Thyroid gland (tissue), 4 donors: ENCODE data around the gene PAK1. TPM values are rescaled to one million over a fixed set of nuclear protein-coding genes. Genes with fewer than 3 reads are reported as not detected.
A peak's percentile ranks its signal among the peaks of the same experiment; 100 is the strongest.

Source experiments
- DNase-seq, 2 donors: peaks; one replicate each; pipeline ENCODE4 v3.0.0-alpha.2; 2019
- H3K27ac ChIP-seq, 3 donors: fragments of 200-600 bp; sonication (generic); 1 replicate in 2 of 3; 2 replicates in 1 of 3; pipeline ENCODE4 v1.5.1; 2016 to 2019; ENCODE audit warnings: mild to moderate bottlenecking in 1 of 3, moderate library complexity in 1 of 3
- H3K27me3 ChIP-seq: fragments of 200-600 bp; sonication (generic); one replicate; pipeline ENCODE4 v1.5.1; 2019
- H3K36me3 ChIP-seq, 2 donors: fragments of 200-600 bp; sonication (generic); one replicate each; pipeline ENCODE4 v1.5.1; 2016 to 2019
- H3K4me1 ChIP-seq, 2 donors: fragments of 200-600 bp; sonication (generic); one replicate each; pipeline ENCODE4 v1.5.1; 2017 to 2019
- H3K4me3 ChIP-seq, 3 donors: fragments of 200-600 bp; sonication (generic); replicated peaks in 1 of 3; 1 replicate in 2 of 3; 2 replicates in 1 of 3; pipeline ENCODE4 v1.5.1; 2016; ENCODE audit warnings: mild to moderate bottlenecking in 1 of 3
- H3K9me3 ChIP-seq: fragments of 200-600 bp; sonication (generic); one replicate; pipeline ENCODE4 v1.5.1; 2017
- POLR2A ChIP-seq, 2 donors: fragments of 450-650 bp; IDR thresholded peaks; one replicate each; pipeline ENCODE4 v1.6.1; 2017; ENCODE audit warnings: antibody characterized with exemption in 2 of 2, mild to moderate bottlenecking in 2 of 2, moderate library complexity in 1 of 2
- WGBS, 2 donors: methylation state at CpG; one replicate each; pipeline ENCODE4 v1.1.5; 2017; 5-methylcytosine and 5-hydroxymethylcytosine counted together
- intact Hi-C: fragments of 100-400 bp; cut with DNase I; formaldehyde crosslinking; loops from one replicate; pipeline ENCODE4 v1.15.1; 2023
- total RNA-seq, 4 donors: library from RNA; depleted of rRNA; stranded (reverse); fragments of >200 nt; gene quantifications; one replicate each; pipeline ENCODE4 v1.2.3, GENCODE V29; 2016
- TF ChIP-seq, protein P1 (sequence below), 6 experiments: fragments of 200-600 bp in 3 of 6; fragments of 450-650 bp in 3 of 6; sonication (generic) in 3 of 6; IDR thresholded peaks; one replicate each; pipeline ENCODE4 v1.5.1; 2016 to 2019; ENCODE audit warnings: antibody characterized with exemption in 6 of 6, mild to moderate bottlenecking in 2 of 6, inconsistent platforms in 1 of 6, moderate library complexity in 1 of 6

The PAK1 gene
- total RNA-seq, result 100 to 1,000 TPM in 1 of 4 donors, 10 to 100 TPM in 3; 47.0 to 110 (median 84.0) TPM

DNA sequence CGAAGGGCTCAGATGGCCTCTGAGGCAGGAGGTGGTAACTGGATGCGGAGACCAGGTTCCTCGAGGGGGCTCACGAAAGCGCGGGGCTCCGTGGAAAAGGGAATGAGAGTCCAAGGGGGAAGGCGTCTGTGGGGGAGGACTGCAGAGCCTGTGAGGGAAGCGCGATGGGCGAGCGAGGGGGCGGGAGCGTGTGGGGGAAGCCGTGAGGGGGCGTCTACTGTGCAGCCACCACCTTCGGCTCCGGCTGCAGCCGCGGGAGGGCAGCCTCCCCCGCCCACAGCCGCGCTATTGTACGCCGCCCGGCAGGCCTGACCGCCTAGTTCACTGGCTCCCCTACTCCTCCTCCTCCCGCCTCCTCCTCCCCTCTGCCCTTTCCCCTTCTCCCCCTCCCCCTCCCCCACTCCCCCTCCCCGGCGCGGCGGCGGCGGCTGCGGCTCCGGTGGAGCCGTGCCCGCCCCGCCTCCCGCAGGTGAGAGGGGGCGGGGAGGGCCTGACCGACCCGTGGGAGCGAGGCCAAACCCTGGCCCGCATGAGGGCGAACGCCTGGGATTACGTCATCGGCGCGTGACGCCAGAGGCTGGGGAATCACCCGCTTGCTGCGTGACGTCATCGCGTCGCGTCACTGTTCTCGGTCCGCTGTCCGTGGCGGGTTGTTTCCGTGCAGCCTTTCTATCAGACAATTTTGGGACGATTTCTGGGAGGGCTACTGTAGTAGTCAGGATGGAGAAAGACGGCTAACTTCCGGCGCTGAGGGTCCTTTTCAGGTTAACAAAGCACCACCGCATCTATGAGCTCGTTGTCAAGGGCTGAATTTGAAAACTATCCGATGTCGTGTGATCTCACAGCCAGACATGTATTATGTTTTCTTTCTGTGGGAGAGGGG, at the start of gene PAK1:
TSS of gene PAK1 (minus strand) at position 294 of the 883 bp plus-strand sequence. CDS start 81,574 bp downstream, outside the sequence.
- no peaks in the 10 kb centered on the region for H3K9me3 ChIP-seq
- peak in 1 of 2 donors; percentile 62 for TF ChIP-seq POLR2A (IDR thresholded peaks at IDR 0.05)
- TF ChIP-seq, protein P1, sequence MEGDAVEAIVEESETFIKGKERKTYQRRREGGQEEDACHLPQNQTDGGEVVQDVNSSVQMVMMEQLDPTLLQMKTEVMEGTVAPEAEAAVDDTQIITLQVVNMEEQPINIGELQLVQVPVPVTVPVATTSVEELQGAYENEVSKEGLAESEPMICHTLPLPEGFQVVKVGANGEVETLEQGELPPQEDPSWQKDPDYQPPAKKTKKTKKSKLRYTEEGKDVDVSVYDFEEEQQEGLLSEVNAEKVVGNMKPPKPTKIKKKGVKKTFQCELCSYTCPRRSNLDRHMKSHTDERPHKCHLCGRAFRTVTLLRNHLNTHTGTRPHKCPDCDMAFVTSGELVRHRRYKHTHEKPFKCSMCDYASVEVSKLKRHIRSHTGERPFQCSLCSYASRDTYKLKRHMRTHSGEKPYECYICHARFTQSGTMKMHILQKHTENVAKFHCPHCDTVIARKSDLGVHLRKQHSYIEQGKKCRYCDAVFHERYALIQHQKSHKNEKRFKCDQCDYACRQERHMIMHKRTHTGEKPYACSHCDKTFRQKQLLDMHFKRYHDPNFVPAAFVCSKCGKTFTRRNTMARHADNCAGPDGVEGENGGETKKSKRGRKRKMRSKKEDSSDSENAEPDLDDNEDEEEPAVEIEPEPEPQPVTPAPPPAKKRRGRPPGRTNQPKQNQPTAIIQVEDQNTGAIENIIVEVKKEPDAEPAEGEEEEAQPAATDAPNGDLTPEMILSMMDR (IDR thresholded peaks at IDR 0.05), result peak in 3 of 6 experiments; percentile 19 to 36 (median 31)
- no peaks in the 10 kb centered on the region for H3K27me3 ChIP-seq
- intact Hi-C loops, result no loop called here
- peak; percentile 95 for DNase-seq
- peaks cover 21 to 30% of the 10 kb centered on the region in 2 donors for H3K4me1 ChIP-seq
- peak within 1 kb of the TSS; percentile 89 to 93 (median 92) for H3K27ac ChIP-seq
- peak within 1 kb of the TSS; percentile 78 to 81 (median 79) for H3K4me3 ChIP-seq
- WGBS, 2 donors, result 1 to 2% methylated on average over 31 to 42 of the region's 72 CpGs
- H3K36me3 ChIP-seq, result no peaks in the 10 kb centered on the region

DNA sequence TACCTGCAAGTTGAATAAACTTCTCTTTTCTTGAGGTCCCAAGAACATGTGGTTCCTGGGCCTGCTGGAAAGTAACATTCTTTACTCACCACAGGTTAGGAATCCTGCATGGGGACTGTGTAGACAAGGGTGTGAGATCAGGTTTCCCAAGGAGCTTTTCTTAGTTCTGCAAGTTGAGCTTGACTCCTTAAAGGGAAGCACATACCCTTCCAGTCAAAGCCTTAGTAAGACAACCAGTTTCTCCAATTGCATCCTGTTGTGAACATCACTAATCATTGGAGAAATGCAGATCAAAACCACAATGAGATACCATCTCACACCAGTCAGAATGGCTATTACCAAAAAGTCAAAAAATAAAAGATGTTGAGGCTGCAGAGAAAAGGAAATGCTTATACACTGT, 48.3 kb upstream of the PAK1 start:
- TF ChIP-seq, protein P1 (IDR thresholded peaks at IDR 0.05), result no peak
- TF ChIP-seq POLR2A (IDR thresholded peaks at IDR 0.05), result no peak
- no peaks in the 10 kb centered on the region for H3K4me1 ChIP-seq
- no peaks in the 10 kb centered on the region for H3K36me3 ChIP-seq

DNA sequence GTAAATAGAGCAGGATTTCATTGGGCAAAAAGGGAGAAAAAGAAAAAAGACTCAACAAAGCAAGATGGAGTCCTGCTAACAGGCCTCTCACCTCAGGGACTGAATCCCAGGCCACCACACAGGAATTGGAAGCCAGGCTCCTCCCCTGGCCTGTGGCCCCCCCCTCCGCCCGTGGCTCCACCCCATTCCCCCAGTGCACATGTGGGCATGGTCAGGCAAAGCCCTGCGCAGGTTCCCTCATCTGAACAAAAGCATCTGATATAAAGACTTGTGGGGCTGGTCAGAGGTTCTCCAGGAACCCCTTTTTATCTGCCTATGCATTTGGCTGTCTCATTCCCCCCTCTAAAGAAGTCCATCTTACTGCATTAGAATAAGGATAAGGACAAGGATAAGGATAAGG, 46.0 kb upstream of the PAK1 start:
- no peaks in the 10 kb centered on the region for H3K9me3 ChIP-seq
- no peak overlapping the region for H3K27ac ChIP-seq
- no peaks in the 10 kb centered on the region for H3K36me3 ChIP-seq
- no peak overlapping the region for H3K4me3 ChIP-seq
- no peaks in the 10 kb centered on the region for H3K4me1 ChIP-seq
- no peak for DNase-seq
- TF ChIP-seq, protein P1 (IDR thresholded peaks at IDR 0.05), result no peak
- no peak for TF ChIP-seq POLR2A (IDR thresholded peaks at IDR 0.05)
- 62 to 92% methylated on average over 3 of the region's 3 CpGs for WGBS, 2 donors
- H3K27me3 ChIP-seq, result no peaks in the 10 kb centered on the region
- intact Hi-C loops, result no loop called here

More for the DNA sequence above, 48.3 kb upstream of the PAK1 start:
- H3K27me3 ChIP-seq, result no peaks in the 10 kb centered on the region
- no peak overlapping the region for H3K4me3 ChIP-seq
- H3K27ac ChIP-seq, result no peak overlapping the region
- H3K9me3 ChIP-seq, result no peaks in the 10 kb centered on the region
- no peak for DNase-seq
- intact Hi-C loops, result no loop called here

DNA sequence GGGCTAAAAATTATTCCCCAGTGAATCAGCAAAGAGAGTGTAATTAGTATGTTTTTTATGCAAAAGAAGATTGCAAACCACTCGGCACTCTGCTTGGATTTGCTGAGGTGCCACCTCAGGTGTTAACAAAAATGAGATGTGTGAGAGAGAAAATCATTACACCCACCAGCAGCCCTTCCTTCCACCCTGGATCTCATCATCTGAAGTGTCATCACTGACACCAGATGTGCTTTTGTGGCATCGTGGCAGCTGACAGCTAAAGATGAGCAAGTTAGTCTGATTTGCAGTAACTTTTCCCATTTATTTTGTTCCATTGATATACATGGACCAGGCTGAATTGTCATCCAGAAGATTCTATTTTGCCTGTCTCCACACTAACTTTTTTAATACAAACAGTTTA, 44.6 kb upstream of the PAK1 start:
- intact Hi-C loops, result no loop called here

More for the DNA sequence above, 44.6 kb upstream of the PAK1 start:
- TF ChIP-seq, protein P1 (IDR thresholded peaks at IDR 0.05), result no peak
- H3K36me3 ChIP-seq, result no peaks in the 10 kb centered on the region
- H3K4me1 ChIP-seq, result no peaks in the 10 kb centered on the region
- 80 to 89% methylated on average over 2 of the region's 2 CpGs for WGBS, 2 donors
- no peaks in the 10 kb centered on the region for H3K9me3 ChIP-seq
- no peak overlapping the region for H3K4me3 ChIP-seq
- no peaks in the 10 kb centered on the region for H3K27me3 ChIP-seq
- no peak for DNase-seq
- no peak overlapping the region for H3K27ac ChIP-seq
